SHP77 (cell line): Measurements from ENCODE around the gene GARRE1.
"Not testable (repeated sequence)": the region's sequence is repeated elsewhere in the genome, so short reads cannot be mapped to it uniquely, and the experiment has no call there.

Source experiments
- DNase-seq, 2 experiments: peaks; one replicate each; lab custom pipeline; 2025; lab: John Stamatoyannopoulos, UW

The GARRE1 gene

GRCh38 chr19:34232566-34233481 lies 21.5 kb upstream of the GARRE1 start:
- DNase-seq = no peak

DNA sequence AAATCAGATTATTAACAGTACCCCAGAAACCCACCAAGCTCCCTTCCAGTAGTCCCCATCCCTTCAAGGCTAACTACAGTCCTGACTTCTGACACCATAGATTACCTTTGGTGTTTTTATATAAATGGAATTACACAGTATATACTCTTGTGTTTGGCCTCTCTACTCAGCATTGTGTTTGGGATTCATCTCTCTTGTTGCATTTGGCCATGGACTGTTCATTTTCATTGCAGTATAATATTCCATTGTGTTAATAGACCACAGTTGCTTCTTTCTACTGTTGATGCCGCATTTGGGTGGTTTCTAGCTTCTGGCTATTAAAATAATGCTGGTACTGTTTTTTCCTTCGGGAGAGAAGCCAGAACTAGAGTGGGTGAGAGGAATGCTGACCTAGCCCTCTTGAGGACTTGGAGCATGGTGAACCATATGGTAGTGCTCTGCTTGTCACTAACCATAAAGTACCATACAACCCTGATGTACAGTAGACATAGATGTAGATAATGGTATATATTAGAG lies 18.9 kb upstream of the GARRE1 start:
- no peak for DNase-seq

DNA sequence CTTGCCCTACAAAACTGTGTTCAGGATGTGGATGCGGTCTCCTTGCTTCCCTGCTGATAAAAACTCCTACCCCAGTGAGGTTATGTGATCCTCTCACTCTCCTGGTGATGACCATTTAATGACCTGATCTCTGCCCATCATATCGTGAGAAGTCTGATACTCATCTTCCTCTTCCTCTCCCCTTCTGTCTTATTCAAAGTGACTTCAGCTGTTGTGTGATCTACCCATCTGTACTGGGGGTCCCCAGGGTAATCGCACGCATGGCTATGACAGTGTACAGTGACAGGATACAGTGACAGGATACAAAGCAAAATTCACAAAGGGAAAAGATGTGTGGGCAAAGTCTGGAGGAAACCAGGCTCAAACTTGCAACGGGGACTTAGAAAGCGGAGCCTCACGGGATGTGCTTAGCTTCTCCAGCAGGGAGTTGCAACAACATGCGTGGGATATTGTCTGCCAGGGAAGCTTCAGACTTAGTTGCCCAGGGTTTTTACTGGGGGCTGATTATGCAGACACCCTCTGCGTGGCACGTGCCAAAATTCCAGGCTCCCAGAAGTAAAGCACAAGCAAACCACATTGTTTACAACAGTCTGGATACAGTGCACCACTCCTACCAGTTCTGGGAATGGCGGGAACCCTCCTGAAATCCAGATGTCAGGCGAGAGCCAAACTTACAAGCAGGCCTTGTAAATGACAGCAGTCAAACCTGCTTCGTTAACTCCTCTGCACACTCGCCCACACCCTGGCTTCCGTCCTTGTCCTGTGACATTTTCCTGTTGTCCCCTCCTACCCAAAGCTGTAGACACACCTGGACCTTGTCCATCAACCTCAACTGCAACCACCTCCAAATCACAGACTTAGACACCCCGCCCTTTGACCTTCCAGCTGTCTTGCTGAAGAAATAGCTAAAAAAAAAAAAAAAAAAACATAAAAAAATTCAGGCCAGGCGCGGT lies 18.0 kb upstream of the GARRE1 start:
- DNase-seq = no peak

GRCh38 chr19:34237283-34237682 lies 17.1 kb upstream of the GARRE1 start:
- DNase-seq = no peak

DNA sequence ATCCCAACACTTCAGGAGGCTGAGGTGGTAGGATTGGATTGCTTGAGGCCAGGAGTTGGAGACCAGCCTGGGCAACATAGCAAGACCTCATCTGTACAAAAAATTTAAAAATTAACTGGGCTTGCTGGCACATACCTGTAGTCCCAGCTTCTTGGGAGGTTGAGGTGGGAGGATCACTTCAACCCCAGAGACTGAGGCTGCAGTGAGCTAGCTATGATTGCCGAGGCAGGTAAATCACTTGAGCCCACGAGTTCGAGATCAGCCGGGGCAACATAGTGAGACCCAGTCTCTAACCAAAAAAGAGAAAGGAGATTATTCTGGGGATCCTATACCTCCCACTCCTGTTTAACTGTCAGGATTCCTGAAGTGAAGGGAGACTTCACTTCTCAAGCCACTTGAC lies 16.4 kb upstream of the GARRE1 start:
- DNase-seq = no peak

DNA sequence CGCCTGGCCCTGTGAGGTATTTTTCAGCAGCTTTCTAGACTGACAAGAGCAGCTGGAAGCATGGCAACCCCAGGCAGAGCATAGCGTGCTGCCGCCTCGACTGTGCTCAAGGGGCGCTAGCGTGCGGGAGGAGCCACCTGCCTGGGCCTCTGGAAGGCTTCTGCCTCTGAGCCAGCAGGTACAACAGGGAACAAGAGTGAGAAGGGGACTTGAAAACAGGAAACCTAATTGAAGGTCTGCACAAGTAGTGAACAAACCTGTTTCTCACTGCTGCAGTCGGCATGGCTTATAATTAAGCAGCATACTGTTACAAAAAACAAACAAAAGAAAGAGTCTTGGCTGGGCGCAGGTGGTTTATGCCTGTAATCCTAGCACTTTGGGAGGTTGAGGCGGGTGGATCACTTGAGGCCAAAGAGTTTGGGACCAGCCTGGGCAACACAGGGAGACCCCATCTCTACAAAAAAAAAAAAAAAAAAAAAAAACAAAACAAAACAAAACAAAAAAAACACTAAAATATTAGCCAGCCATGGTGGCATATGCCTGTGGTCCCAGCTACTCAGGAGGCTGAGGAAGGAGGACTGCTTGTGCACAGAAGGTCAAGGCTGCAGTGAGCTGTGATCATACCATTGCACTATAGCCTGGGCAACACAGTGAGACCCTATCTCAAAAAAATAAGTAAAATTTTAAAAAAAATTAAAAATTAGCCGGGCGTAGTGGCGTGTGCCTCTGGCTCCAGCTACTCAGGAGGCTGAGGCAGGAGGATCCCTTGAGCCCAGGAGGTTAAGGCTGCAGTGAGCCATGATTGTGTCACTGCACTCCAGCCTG lies 12.6 kb upstream of the GARRE1 start:
- peak; percentile 58 to 81 for DNase-seq

DNA sequence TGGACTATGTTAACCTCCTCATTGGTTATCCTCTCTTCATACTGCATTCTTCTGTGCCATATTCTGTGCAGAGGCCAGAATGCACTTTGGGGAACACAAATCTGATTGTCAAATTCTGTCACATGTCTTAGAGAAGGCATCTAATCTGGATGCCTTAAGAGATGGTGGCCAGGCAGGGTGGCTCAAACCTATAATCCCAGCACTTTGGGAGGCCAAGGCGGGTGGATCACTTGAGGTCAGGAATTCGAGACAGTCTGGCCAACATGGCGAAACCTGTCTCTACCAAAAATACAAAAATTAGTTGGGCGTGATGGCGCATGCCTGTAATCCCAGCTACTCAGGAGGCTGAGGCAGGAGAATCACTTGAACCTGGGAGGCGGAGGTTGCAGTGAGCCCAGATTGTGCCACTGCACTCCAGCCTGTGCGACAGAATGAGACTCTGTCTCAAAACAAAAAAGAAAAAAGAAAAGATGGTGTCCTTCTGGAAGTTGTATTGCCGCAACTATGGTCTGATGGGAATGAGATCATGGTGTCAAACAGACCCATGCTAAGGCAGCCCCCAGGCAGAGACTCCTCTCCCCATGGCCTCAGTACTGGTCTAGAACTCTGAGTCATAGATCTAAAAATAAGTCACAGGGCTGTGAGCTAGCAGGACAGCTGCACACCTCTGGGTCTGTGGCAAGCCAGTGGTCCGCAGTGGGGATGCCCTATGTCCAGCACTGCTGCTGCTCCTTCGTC lies 11.0 kb upstream of the GARRE1 start:
- peak; percentile 18 to 30 for DNase-seq

GRCh38 chr19:34243876-34244578 lies 10.3 kb upstream of the GARRE1 start:
- DNase-seq = no peak

DNA sequence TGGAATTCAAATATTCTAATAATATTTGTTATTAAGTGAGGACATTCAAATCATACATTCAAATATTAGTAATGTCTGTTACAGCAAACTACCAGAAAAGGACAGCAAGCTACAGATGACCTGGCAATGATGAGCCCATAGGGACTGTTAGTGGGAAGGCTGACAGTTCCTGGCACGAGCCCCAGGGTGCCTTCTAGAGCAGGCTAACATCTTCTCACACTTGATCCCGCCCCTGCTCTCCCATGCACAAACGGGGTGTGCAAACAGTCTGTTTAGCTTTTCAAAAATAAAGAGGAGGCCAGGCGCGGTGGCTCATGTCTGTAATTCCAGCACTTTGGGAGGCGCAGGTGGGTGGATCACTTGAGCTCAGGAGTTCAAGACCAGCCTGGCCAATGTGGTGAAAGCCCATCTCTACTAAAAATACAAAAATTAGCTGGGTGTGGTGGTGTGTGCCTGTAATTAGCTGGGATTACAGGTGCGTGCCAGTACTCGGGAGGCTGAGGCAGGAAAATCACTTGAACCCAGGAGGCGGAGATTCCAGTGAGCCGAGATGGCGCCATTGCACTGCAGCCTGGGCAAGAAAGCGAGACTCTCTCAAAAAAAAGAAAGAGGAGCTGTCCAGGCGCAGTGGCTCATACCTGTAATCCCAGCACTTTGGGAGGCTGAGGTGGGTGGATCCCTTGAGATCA lies 9.6 kb upstream of the GARRE1 start:
- DNase-seq = no peak

DNA sequence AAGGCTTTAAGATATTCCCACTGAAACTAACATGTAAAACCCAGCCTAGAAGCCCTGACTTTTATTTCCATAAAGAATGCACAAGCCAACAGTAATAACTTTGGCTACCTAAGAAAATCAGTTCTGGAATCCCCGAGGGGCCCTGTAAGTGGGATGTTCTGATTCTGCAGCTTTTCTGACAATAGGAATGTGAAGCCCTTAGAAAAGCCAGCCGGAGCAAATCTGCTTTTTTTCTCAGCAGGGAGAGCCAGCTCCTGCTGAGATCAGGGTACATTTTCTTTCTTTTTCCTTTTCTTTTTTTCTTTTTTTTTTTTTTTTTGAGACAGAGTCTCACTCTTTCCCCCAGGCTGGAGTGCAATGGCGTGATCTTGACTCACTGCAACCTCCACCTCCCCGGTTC lies 8.0 kb upstream of the GARRE1 start:
- DNase-seq = no peak

GRCh38 chr19:34248941-34249340 lies 5.4 kb upstream of the GARRE1 start:
- DNase-seq = no peak

GRCh38 chr19:34253167-34253566 lies 1.2 kb upstream of the GARRE1 start:
- DNase-seq = not testable (repeated sequence)

- DNase-seq = not testable (repeated sequence)
These were observed 691 bp upstream of the GARRE1 start for GRCh38 chr19:34253681-34254045.

DNA sequence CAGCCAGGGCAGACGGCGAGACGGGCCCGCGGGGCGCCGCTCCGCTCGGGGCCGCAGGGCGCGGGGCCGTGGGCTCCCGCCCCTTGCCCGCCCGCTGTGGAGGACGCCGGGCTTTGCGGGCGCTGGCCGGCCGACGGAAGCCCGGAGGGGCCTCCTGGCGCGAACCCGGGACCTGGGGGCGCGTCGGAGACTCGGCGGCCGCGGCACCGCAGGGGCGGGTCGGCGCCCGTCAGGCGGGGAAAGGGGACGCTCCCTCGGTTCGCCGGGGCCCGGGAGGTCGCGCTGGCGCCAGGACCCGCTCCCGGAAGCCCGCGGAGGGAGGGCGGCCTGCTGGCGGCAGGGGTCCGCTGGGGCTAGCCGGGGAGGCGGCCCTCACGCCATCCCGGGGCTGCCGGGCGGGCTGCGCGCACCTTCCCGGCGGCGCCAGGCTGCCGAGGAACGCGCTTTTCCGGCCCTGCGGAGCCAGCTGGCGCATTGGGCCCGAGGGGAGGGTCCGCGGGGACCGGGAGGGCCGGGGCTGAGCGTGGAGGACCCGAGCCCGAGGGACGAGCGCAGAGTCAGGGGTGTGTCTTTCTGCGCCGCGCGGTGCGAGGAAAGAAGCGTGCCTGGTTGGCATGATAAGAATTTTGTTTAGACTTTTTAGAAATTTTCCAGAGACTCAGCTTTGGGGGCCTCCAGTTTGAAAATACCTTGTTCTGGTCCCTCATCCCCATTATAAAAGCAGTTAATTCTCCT lies 511 bp downstream of the GARRE1 start:
- peak in 1 of 2 experiments; percentile 51 for DNase-seq

DNA sequence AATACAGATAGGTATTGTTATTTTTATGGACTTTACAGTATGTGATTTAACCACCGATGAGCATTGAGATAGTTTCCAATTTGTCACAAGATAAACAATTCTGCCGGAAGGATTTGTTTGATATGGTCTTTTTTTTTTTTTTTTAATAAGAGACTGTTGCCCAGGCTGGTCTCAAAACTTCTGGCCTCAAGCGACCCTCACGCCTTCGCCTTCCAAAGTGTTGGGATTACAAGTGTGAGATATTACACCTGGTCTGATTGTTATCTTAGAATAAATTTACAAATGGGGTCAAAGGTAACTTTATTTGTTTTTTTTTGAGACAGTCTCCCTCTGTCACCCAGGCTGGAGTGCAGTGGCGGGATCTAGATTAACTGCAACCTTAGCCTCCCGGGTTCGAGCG lies 1.2 kb downstream of the GARRE1 start:
- no peak for DNase-seq

DNA sequence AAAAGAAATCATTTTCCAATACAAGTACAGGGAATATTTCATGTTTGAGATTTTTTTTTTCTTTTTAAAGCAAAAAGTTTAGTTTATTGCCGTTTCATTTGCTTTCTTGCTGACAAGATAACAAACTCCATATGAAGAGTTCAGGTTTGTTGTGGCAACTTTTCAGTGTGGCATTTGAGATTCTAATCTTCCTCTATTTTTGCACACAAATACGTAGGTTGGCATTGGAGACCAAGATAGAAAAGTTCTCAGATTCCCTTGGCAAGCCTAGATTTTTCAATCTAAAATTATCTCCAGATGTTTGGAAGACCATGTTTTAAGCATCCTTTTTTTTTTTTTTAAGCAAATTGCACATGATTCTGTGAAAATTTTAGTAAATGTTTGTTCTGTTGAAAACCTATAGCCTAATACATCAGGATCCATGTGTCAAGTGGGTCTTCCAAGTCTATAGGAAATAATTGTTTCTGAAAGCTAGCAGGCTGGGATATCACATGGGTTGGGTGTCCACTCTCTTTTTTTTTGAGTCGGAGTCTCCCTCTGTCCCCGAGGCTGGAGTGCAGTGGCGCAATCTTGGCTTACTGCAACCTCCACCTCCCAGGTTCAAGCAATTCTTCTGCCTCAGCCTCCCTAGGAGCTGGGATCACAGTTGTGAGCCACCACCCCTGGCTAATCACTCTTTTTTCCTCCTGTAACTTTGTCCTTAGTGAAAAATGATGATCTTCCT lies 2.6 kb downstream of the GARRE1 start:
- DNase-seq = no peak

DNA sequence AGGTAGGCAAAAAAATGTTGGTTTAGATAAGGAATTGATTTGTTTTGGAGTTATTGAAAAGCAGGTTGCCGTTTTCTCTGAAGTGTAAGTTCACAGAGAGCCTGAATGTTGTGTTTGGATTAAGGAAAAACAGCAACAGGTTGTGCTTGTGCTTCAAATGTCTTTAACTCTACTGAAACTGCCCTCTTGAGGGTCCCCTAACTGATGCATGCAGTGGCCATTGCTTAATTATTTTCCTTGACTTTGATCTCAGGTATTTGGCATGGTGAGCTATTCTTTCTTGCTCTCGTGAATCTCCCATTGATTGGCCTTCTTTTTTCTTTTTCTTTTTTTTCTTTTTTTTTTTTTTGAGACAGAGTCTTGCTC lies 3.2 kb downstream of the GARRE1 start:
- no peak for DNase-seq

DNA sequence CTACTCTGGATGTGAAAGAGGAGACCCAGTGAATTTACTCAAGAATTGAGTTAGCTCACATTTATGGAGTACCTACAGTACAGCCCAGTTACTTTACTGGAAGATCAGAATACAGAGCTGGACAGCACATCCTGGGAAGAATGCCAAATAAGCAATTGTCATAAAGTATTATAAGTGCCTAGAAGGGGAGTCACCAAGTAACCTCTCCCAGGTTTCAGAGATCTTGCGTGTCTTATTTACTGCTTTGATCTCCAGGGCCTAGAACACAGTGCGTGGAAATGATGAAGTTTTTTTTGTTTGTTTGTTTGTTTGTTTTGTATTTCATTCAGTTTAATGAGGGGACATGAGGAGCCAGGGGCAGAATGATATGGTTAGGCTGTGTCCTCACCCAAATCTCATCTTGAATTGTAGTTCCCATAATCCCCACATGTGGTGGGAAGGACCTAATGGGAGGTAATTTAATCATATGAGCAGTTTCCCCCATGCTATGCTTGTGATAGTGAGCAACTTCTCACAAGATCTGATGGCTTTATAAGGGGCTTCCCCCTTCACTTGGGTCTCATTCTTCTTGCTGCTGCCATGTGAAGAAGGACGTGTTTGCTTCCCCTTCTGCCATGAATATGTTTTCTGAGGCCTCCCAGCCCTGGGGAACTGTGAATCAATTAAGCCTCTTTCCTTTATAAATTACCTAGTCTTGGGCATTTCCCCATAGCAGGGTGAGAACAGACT lies 5.2 kb downstream of the GARRE1 start:
- no peak for DNase-seq
